HG03442 (cell line): ENCODE data around the gene VDAC1.
"Not testable (repeated sequence)": the region's sequence is repeated elsewhere in the genome, so short reads cannot be mapped to it uniquely, and the experiment has no call there.

Source experiments
- ATAC-seq: cut with Tn5 transposase; IDR thresholded peaks from one replicate; pipeline ENCODE4 v1.9.1; 2021; ENCODE audit warnings: mild to moderate bottlenecking, moderate library complexity; ENCODE audit not compliant: unreplicated experiment

The VDAC1 gene

DNA sequence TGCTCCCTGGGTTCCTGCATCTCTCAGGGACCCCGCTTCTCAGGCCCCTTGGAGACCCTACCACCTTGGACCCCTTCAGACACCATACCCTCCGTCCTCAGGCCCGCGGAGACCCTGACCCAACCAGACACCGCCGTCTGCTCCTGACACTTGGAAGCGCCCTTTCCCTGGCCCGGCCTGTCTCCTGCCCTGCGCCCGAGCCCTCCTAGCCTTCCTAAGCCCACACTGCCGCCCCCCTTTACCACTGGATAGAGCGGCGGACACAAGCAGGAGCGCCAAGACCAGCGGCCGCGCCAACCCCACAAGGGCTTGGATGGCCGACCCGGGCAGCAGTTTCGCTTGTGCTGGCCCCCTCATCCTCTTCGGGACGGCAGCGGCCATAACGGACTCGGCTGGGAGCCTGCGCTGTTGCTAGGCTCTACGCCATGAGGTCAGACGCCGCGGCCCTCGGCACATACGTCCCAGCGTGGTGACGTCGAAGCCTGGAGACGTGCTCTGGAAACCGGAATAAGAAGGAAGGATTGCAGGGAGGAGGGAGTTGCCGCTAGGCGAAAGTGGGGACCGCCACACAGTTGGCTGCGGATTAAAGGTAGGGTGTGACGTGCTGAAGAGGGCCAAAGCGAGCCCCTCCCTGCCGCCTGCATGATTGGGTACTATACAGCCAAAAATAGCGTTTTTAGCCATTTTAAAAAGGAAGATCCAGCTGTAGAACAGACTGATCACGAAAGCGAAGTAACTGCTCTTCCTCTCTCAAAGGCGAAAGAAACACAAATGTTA is 36.4 kb downstream of the VDAC1 start, which contains the start of gene C5orf15:
TSS of gene C5orf15 (minus strand) at position 422 of the 777 bp plus-strand sequence. CDS start at position 381, 41 bp downstream.
- ATAC-seq = peak; percentile 96

- ATAC-seq = no peak
These were observed 37.0 kb downstream of the VDAC1 start for GRCh38 chr5:133967698-133968203.

GRCh38 chr5:133967124-133967523 is 37.7 kb downstream of the VDAC1 start:
- ATAC-seq = no peak

DNA sequence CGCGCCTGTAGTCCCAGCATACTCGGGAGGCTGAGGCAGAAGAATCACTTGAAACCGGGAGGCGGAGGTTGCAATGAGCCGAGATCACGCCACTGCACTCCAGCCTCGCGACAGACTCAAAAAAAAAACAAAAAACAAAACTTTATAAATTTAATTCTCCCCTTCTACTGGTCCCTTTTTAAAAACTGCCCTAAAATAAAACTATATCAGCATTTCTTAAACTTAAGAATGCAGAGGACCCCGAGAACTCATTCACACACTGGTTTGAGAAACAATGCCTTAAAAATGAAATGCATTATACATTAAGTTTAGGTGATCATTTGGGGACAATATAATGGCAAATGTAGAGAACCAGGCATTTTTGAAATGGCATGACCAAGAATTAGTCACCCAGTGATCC is 38.7 kb downstream of the VDAC1 start:
- ATAC-seq = no peak

DNA sequence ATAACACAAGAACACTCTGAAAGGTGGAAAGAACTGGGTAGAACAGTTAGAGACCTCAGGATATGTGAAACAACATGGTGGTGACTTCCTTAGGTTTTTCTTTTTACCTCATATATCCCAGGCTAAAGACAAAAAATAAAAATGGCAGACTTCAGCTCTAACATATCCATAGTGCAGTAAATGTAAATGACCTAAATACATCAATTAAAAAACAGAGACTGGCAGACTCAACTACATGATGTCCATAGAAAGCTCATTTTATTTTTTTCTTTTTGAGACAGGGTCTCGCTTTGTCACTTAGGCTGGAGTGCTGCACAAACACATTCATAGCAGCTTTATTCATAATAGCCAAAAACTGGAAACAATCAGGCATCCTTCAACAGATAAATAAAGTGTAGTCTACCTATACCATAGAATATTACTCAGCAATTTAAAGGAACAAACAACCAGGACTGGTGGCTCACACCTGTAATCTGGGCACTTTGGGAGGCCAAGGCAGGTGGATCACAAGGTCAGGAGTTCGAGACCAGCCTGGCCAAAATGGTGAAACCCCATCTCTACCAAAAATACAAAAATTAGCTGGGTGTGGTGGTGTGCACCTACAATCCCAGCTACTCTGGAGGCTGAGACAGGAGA is 41.2 kb downstream of the VDAC1 start:
- no peak for ATAC-seq

- ATAC-seq = no peak
These were observed 41.8 kb downstream of the VDAC1 start for GRCh38 chr5:133962801-133963476.

DNA sequence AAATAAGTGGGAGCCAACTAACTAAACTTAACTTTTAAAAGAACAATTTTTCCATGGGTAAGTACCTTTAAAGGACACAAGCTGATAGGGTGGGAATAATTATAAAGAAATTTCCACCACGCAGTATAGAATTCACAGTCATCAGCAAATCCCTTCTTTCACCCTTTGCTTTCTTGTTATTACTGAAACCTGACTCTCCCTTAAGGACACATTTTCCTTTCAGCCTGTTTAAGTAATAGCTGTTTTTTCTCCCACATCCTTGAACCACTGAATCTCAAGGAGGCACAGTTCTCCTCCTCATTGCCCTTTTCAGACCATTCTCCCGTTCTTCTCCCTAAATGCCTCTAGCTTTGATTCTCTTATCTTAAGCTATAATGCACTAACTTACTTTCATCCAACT is 42.6 kb downstream of the VDAC1 start:
- ATAC-seq = no peak

DNA sequence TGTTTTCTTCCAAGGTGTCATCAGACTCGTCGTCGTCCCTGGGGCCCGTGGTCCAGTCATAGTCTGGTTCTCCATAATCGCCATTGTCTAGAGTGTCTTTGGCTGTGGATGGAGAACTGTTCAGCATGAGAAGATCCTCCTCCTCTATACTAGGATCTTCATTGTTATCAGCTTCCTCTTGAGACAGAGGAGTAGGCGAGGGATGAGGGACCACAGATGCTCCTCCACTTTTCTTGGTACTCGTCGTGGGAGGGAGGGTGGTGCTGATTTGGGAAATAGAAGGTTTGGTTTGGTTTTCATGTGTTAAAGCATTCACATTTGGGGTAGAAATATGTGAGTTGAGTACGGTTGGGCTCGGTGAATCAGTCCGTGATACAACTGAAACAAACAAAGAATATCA is 45.1 kb downstream of the VDAC1 start:
- ATAC-seq = no peak

DNA sequence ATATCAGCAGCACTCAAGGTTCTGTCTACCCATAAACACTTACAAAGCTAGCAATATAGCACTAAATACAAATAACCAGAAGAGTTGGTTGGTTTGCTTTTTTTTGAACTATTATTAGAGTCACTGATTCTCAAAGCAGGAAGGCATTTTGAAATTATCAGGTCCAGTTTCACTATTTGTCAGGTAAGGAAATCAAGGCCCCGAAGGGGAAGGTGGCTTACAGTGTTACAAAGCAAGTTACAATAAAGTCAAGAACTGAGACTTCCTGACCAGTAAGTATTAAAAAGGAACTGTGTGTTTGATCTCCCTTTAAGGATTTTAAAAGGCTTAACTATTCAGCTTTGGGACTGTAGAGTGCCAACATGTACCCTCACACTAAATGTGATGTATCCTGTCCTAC is 47.2 kb downstream of the VDAC1 start:
- peak; percentile 69 for ATAC-seq

DNA sequence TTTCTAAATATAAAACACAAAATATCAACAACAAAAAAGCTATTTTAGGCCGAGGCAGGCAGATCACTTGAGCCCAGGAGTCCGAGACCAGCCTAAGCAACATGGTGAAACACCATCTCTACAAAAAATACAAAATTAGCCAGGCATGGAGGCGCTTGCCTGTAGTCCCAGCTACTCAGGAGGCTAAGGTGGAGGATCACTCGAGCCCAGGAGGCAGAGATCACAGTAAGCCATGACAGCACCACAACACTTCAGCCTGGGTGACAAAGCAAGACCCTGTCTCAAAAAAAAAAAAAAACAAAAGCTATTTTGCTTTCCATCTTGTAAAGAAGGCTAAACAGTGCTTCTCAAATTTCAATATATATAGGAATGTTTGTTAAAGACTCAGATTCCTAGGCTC is 47.7 kb downstream of the VDAC1 start:
- ATAC-seq = no peak

GRCh38 chr5:133956196-133956595 is 48.6 kb downstream of the VDAC1 start:
- not testable (repeated sequence) for ATAC-seq

DNA sequence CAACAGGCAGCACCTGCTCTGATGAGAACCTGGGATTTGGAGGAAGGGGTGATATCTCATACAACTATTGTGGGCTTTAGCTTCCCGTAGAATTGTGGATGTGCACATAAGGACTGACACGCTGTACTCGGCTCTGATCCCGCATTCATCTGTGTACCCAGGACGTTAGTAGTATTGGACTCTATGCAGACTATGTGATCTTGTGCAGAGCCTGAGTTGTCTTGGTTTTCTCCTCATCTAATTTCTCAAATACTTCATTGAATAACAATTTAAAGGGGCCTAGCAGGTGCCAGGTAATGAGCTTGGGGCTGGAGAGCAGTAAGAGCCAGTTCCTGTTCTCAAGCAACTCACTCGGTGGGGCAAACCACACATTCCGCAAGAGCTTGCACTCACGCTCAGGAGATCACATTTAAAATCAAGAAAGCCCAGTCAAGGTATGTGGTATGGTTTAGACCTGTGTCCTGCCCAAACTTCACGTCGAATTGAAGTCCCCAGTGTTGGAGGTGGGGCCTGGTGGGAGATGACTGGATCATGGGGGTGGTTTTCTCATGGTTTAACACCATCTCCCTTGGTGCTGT is 51.1 kb downstream of the VDAC1 start:
- ATAC-seq = no peak

DNA sequence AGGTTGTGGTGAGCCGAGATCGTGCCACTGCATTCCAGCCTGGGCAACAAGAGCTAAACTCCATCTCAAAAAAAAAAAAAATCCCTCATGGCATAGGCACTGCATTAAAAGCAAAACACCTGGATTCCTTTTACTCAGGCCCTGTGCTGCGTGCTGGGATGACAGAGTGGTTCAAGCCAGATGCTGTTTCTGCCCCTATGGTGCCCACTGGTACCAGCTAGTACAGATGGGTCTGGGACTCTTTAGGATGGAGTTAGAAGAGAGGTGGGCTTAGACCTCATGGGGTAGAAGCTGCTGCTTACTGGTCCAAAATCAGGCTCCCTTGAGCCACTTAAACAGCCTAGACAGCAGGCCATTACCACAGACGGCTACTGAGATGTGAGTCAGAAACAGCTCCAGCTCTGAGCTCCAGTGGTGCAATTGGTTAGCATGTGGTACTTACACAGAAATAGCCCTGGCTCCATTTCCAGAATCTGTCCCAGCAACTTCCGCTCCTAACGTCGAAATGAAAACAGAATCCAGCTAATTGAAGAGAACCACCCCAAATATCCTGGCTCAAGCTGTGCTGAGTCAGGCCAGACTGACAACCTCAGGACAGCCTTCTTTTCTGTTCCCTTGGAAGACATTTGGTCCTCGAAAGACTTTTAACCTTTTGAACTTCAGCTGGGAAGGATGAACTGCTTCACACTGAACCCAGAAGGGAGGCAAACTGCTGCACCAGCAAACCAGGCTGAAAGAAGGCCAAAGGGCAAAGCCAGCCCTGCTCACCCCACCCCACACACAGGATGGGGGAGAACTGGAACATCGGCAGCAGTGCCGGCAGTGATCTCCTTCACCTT is 51.8 kb downstream of the VDAC1 start:
- no peak for ATAC-seq

GRCh38 chr5:133950821-133951612 is 53.8 kb downstream of the VDAC1 start:
- no peak for ATAC-seq

DNA sequence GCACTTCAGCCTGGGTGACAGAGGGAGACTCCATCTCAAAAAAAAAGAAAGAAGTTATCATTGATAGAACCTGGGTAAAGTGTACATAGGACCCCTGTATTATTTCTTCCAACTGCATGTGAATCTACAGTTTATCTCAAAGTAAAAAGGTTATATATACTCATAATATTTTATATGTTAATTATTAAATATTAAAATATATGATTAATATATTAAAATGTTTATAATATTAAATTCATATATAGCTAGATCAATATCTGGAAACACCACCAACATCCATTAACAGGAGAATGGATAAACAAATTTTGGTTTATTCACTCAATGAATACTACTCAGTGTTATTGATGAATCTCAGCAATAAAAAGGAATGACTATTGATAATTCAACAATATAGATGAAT is 56.1 kb downstream of the VDAC1 start:
- ATAC-seq = no peak

DNA sequence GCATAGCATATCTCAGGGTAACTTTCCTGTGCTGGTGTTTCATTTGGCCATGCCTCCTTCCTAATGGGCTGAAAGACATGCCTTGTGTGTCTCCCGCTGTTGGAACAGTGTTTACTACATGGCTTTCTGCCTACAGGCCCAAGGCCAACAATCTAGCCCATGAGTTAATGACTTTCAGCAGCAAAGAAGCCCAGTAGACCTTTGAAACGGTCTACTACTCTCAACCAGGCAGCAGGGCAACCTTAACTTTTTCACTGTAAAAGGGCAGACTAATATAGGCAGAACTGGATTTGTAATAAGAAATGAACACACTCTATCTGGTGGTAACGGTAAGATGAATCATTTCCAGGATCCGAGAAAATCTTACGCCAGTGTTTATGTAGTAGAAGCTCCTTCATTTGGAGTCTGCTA is 57.3 kb downstream of the VDAC1 start:
- ATAC-seq = no peak

- ATAC-seq = no peak
These were observed 59.2 kb downstream of the VDAC1 start for GRCh38 chr5:133945568-133945967.

- no peak for ATAC-seq
These were observed 60.3 kb downstream of the VDAC1 start for GRCh38 chr5:133944263-133945185.

DNA sequence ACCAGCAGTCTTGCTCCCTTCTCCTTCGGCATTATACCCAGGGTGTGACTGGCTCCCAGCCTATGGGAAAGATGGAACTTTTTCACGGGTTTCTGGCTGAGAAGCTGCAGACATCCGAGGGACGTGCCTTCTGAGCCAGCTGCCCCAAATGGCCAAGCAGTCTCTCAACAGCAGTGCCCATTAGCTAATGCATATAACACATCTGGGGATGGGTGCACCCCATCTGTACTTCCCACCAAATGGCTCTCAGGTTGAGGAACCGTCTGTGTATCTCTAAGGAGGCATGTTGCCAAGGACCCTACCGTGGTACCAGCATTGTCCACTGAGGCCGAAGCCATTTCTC is 61.3 kb downstream of the VDAC1 start:
- no peak for ATAC-seq
